Pancreas (tissue), 10 donors: ENCODE results near the gene GPR31. TPM values are rescaled to one million over a fixed set of nuclear protein-coding genes. Genes with fewer than 3 reads are reported as not detected.

ENCODE experiments used
- ATAC-seq, 4 donors: fragments of 200-7000 bp; cut with Tn5 transposase; one replicate each; pipeline versions ENCODE4 v1.8.0 to v1.9.1; 2020; ENCODE audit warnings: mild to moderate bottlenecking in 4 of 4, moderate library complexity in 4 of 4
- DNase-seq, 6 donors: peaks; one replicate each; pipeline ENCODE4 v3.0.0-alpha.2; 2020
- FAIRE-seq: peaks from 2 replicates; lab custom pipeline; 2012; peaks lifted over from hg19 to GRCh38; lab: Jason Lieb, UNC
- H3K27ac ChIP-seq, 4 donors: fragments of 200-600 bp; sonication (generic); 1 replicate in 3 of 4; 2 replicates in 1 of 4; pipeline versions ENCODE4 v1.5.0 to v1.8.0; 2020
- H3K27me3 ChIP-seq, 4 donors: fragments of 200-600 bp; one replicate each; pipeline ENCODE4 v1.8.0; 2021
- H3K36me3 ChIP-seq, 3 donors: fragments of 200-600 bp; sonication (generic) in 1 of 3; one replicate each; pipeline versions ENCODE4 v1.5.0 to v1.8.0; 2020 to 2021
- H3K4me1 ChIP-seq, 3 donors: fragments of 200-600 bp; one replicate each; pipeline ENCODE4 v1.8.0; 2021
- H3K4me3 ChIP-seq, 4 donors: fragments of 200-600 bp; sonication (generic) in 2 of 4; one replicate each; pipeline versions ENCODE4 v1.5.0 to v1.8.0; 2020 to 2021
- H3K9me3 ChIP-seq, 4 donors: fragments of 200-600 bp; one replicate each; pipeline ENCODE4 v1.8.0; 2021
- CTCF ChIP-seq, 4 donors: fragments of 200-600 bp; sonication (generic) in 3 of 4; IDR thresholded peaks; one replicate each; pipeline versions ENCODE4 v1.5.0 to v1.8.0; 2021; ENCODE audit warnings: antibody characterized with exemption in 4 of 4
- WGBS, 2 donors: extraction: QIAGEN DNeasy Blood & Tissue Kit; methylation state at CpG; one replicate each; pipeline ENCODE4 v1.1.7; 2013; 5-methylcytosine and 5-hydroxymethylcytosine counted together
- intact Hi-C, 3 donors: fragments of 100-400 bp; cut with DNase I; formaldehyde crosslinking; loops; one replicate each; pipeline versions ENCODE4 v1.11.1 to v1.14.2; 2022
- polyA plus RNA-seq, 2 donors: library from polyadenylated mRNA; stranded (reverse); fragments of 200-250 nt; gene quantifications; one replicate each; pipeline ENCODE4 v1.2.3, GENCODE V29; 2013
- total RNA-seq, 6 donors: library from RNA; stranded (reverse); fragmentation: NEBNext Ultra II Directional in 4 of 6; extraction: Animal tissue kit (Norgen Biotek cat#: 25700) in 4 of 6; gene quantifications; one replicate each; pipeline versions ENCODE4 v1.2.1 to v1.2.4, GENCODE V29; 2021 to 2023
- donor health status: healthy with polysubstance abuse.
- donor health status: DM: no; HTN: no; CAD: no; lungs with moderate emphysema.
- donor health status: DM: no; HTN: no; CAD: no.
- donor health status: control.
- donor health status: control.
- donor health status: Bipolar disorder and iron deficiency.
- donor health status: DM: yes; HTN: yes; CAD: no.
- donor health status: DM: no; HTN: no; CAD: no.
- donor health status: DM: no; HTN: no; CAD: no.
- donor health status: DM: yes; HTN: yes; CAD: no.

The GPR31 gene
- total and polyA plus RNA-seq, 8 donors = not detected

GRCh38 chr6:167119670-167120582 lies 37.9 kb downstream of the GPR31 start:
- H3K4me3 ChIP-seq = no peak overlapping the region
- intact Hi-C loops = no loop called here
- 72 to 73% methylated on average over 8 of the region's 8 CpGs for WGBS, 2 donors
- H3K4me1 ChIP-seq = no peaks in the 10 kb centered on the region
- H3K27ac ChIP-seq = no peak overlapping the region
- no peaks in the 10 kb centered on the region for H3K27me3 ChIP-seq
- FAIRE-seq (no peak), DNase-seq (no peak), ATAC-seq (no peak)
- no peaks in the 10 kb centered on the region for H3K36me3 ChIP-seq
- H3K9me3 ChIP-seq = no peaks in the 10 kb centered on the region
- no peak for TF ChIP-seq CTCF (IDR thresholded peaks at IDR 0.05)

- WGBS, 2 donors = 78 to 81% methylated on average over 12 of the region's 12 CpGs
- Histone ChIP-seq H3K4me1 (no peaks in the 10 kb centered on the region), H3K27me3 (no peaks in the 10 kb centered on the region), H3K36me3 (no peaks in the 10 kb centered on the region), H3K4me3 (no peak overlapping the region), H3K27ac (no peak overlapping the region), H3K9me3 (no peaks in the 10 kb centered on the region)
- DNase-seq = no peak
- no peak for TF ChIP-seq CTCF (IDR thresholded peaks at IDR 0.05)
- no peak for ATAC-seq
- FAIRE-seq = no peak
- intact Hi-C loops = no loop called here
Measured at GRCh38 chr6:167118839-167119238, 38.9 kb downstream of the GPR31 start.

- Histone ChIP-seq H3K27me3 (no peaks in the 10 kb centered on the region), H3K4me1 (no peaks in the 10 kb centered on the region), H3K9me3 (no peaks in the 10 kb centered on the region), H3K36me3 (no peaks in the 10 kb centered on the region), H3K27ac (no peak overlapping the region), H3K4me3 (no peak overlapping the region)
- intact Hi-C loops = no loop called here
- ATAC-seq (no peak), FAIRE-seq (no peak), DNase-seq (no peak)
- WGBS, 2 donors = 41 to 44% methylated on average over 7 of the region's 7 CpGs
- TF ChIP-seq CTCF (IDR thresholded peaks at IDR 0.05) = no peak
Measured at GRCh38 chr6:167118006-167118405, 39.8 kb downstream of the GPR31 start.

GRCh38 chr6:167116838-167117228 lies 40.9 kb downstream of the GPR31 start:
- H3K36me3 ChIP-seq = no peaks in the 10 kb centered on the region
- DNase-seq (no peak), FAIRE-seq (no peak), ATAC-seq (no peak)
- H3K4me3 ChIP-seq = no peak overlapping the region
- H3K4me1 ChIP-seq = no peaks in the 10 kb centered on the region
- intact Hi-C loops = no loop called here
- no peaks in the 10 kb centered on the region for H3K27me3 ChIP-seq
- 62 to 63% methylated on average over 14 of the region's 14 CpGs for WGBS, 2 donors
- no peak for TF ChIP-seq CTCF (IDR thresholded peaks at IDR 0.05)
- no peaks in the 10 kb centered on the region for H3K9me3 ChIP-seq
- H3K27ac ChIP-seq = no peak overlapping the region
